ENCODE data around the gene BBS7. TPM values are rescaled to one million over a fixed set of nuclear protein-coding genes. Genes with fewer than 3 reads are reported as not detected.

BBS7 gene
- total RNA-seq, 1 experiment from 2014 or later, result 26.2 TPM

- Mint-ChIP-seq H3K4me1 (peaks cover 5% of the 10 kb centered on the region in 2 experiments), H3K36me3 (ENCODE audit: insufficient read depth in 1 of 3, low read depth in 3 of 3) (0 out of 7 replicates have a peak, but pooled peaks cover 0 to under 1% (median 0%) of the 10 kb centered on the region in 3 experiments), H3K4me3 (no peak overlapping the region), H3K27ac (no peak overlapping the region; a peak in 1 of 7 replicates), H3K9me3 (no peaks in the 10 kb centered on the region), H3K27me3 (ENCODE audit: low read depth) (peaks cover 3% of the 10 kb centered on the region; the same call in 1 of the 2 replicates)
- no peak overlapping the region for H4K5ac ChIP-seq (ENCODE audit: insufficient read length, low read depth, low read length)
- H3K27me3 ChIP-seq (ENCODE audit: insufficient read depth, low read length), result no peaks in the 10 kb centered on the region
- H2AFZ ChIP-seq (ENCODE audit: low read length), result no peak overlapping the region
- no peak overlapping the region for H4K8ac ChIP-seq (replicated peaks; ENCODE audit: insufficient read length, low read depth, low read length)
- H3K79me2 ChIP-seq (ENCODE audit: insufficient read depth, low read length), result no peaks in the 10 kb centered on the region
- no peak overlapping the region for H2BK20ac ChIP-seq (ENCODE audit: low read depth, low read length, poor library complexity, severe bottlenecking)
- no peak overlapping the region for H3K27ac ChIP-seq (ENCODE audit: insufficient read length, low read depth, low read length)
- no CpG with 5 or more reads among the region's 3 CpGs for WGBS (ENCODE audit: extremely low coverage, insufficient read length, low lambda C conversion rate)
- H3K14ac ChIP-seq (ENCODE audit: insufficient read depth, low read length), result no peak overlapping the region
- H3K79me1 ChIP-seq (ENCODE audit: insufficient read depth, low read depth, low read length, poor library complexity, severe bottlenecking), result no peaks in the 10 kb centered on the region
- no peaks in the 10 kb centered on the region for H3K4me1 ChIP-seq (ENCODE audit: insufficient read depth, low read length)
- H2BK120ac ChIP-seq (ENCODE audit: low read depth, low read length, poor library complexity, severe bottlenecking), result no peak overlapping the region
- no peak overlapping the region for H2AK5ac ChIP-seq (ENCODE audit: insufficient read length, low read length)
- DNase-seq, result no peak
- H3K4me2 ChIP-seq (ENCODE audit: insufficient read depth, insufficient read length, low read length), result no peak overlapping the region
- TF ChIP-seq, protein P1, sequence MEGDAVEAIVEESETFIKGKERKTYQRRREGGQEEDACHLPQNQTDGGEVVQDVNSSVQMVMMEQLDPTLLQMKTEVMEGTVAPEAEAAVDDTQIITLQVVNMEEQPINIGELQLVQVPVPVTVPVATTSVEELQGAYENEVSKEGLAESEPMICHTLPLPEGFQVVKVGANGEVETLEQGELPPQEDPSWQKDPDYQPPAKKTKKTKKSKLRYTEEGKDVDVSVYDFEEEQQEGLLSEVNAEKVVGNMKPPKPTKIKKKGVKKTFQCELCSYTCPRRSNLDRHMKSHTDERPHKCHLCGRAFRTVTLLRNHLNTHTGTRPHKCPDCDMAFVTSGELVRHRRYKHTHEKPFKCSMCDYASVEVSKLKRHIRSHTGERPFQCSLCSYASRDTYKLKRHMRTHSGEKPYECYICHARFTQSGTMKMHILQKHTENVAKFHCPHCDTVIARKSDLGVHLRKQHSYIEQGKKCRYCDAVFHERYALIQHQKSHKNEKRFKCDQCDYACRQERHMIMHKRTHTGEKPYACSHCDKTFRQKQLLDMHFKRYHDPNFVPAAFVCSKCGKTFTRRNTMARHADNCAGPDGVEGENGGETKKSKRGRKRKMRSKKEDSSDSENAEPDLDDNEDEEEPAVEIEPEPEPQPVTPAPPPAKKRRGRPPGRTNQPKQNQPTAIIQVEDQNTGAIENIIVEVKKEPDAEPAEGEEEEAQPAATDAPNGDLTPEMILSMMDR (conservative IDR thresholded peaks at IDR 0.05), result no peak
- H3K9ac ChIP-seq (ENCODE audit: extremely low read depth, insufficient read length, low read length), result no peak overlapping the region
- no peak overlapping the region for H3T11ph ChIP-seq (ENCODE audit: low read length)
- H2BK15ac ChIP-seq (ENCODE audit: low read depth, low read length), result no peak overlapping the region
- no peak overlapping the region for H3K18ac ChIP-seq (ENCODE audit: insufficient read length, low read depth, low read length)
- H2BK5ac ChIP-seq (ENCODE audit: insufficient read length, low read length), result no peak overlapping the region
- no peak overlapping the region for H3K56ac ChIP-seq (ENCODE audit: insufficient read length, low read depth, low read length)
- H3K4ac ChIP-seq (ENCODE audit: low read depth, low read length), result no peak overlapping the region
- H4K20me1 ChIP-seq (ENCODE audit: control insufficient read depth, insufficient read depth, insufficient read length), result no peaks in the 10 kb centered on the region
- H4K91ac ChIP-seq (ENCODE audit: insufficient read length, low read depth, low read length), result no peak overlapping the region
- H3K23ac ChIP-seq (ENCODE audit: insufficient read length, low read depth, low read length), result no peak overlapping the region
- no peak overlapping the region for H2BK12ac ChIP-seq (ENCODE audit: insufficient read length, low read depth, low read length)
- H3K23me2 ChIP-seq (ENCODE audit: insufficient read length, low read depth, low read length, poor library complexity, severe bottlenecking), result peaks cover 3% of the 10 kb centered on the region
- H3K9me3 ChIP-seq (ENCODE audit: control insufficient read depth, low read depth, low read length), result no peaks in the 10 kb centered on the region
Measured at GRCh38 chr4:121873604-121874003, 3.3 kb upstream of the BBS7 start.
